Dedifferentiated amniotic fluid mesenchymal stem cell (primary cell): ENCODE results near the gene PDK3.

ENCODE experiments used
- DNase-seq: peaks from one replicate; pipeline ENCODE4 v3.0.0-alpha.2; 2016; ENCODE audit errors: extremely low spot score

PDK3 gene

GRCh38 chrX:24553011-24553410 is 87.9 kb downstream of the PDK3 start:
- DNase-seq, result no peak

DNA sequence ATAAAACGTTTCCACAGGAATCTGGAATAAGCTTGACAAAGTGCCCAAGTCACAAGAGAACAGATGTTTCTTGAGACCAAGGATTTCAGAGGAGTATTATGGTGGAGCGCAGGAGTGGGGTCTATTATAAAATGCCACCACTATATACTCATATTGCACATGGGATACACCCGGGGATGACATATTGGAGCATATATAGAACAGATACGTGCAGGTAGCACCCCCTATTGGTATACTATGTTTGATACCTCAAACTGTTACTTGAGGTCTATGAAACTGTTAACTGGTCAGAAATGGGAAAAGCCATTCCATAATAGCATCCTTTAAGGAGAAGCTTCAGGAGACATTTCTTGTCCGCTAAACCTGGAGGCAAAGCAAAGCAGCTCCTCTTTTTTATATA is 96.0 kb downstream of the PDK3 start:
- DNase-seq, result no peak

- DNase-seq, result no peak
These were observed 98.4 kb downstream of the PDK3 start for GRCh38 chrX:24563291-24564010.

DNA sequence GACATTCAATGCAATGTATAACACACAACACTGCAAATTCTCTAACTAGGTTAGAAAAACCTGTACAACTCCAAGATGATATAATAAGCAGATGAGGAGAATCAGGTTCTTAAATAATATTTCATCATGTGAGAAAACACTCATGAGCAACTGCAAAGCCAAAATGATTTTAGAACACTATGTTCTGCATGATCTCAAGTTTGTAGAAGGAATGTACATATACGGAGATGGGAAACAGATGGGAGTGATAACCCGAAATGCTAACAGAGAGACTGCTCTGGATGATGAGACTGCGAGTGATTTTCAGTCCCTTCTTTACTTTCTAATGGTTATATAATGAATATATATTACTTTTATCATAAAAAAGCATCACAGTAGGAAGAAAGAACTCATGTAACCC is 101.2 kb downstream of the PDK3 start:
- no peak for DNase-seq

DNA sequence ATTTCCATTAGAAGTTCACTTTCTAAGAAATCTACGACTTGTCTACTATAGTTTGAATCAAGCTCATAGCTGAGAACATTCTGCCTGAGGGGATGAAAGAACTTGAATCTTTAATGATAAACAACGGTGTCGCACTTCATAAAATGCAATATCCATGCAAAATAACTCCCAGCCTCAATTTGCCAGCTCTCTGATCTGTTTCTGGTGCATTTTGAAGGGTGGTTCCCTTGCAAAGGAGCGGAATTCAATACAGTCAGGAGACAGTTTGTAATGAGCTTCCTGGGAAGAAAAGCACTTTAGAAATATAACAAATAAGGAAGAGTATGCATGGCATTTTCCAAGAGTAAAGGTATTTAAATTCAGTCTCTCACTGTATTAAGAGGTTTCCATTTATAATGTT is 102.1 kb downstream of the PDK3 start:
- DNase-seq, result no peak

DNA sequence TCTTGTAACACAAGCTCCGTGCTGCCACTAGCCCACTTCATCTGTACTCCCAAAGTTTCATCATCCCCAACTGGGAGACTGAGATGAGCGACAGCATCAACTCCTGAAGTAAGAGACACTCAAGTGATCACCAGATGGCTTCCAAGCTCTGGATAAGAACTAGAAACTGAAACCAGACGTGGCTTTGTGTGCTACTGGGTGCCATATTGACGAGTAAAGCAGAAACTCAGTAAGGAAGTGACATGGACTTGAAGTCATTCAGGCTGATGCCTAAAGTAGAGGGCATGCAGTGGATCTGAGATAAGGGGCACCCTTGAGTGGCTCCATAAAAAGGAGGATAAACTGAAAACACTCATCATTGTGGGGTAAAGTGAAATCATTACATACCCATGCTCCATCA is 109.7 kb downstream of the PDK3 start:
- DNase-seq, result no peak

- DNase-seq, result no peak
These were observed 110.4 kb downstream of the PDK3 start for GRCh38 chrX:24575496-24575895.

DNA sequence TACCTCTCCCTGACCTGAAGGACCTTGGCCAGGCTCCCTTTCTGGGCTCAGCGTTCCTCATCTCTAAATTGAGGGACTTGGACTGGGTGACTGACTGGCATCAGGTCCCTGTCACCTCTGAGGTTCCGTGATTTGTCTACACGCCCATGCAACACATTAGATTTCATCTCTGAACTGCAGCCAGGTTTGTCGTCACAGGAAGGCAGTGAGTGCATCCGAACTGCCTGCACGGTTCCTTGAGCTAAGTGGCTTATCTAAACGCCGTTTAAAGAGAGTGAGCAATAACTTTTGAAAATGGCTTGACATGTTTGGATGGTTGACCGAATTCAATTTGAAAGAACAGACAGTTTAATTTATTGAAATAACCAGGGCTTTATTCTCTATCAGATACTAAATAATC is 112.0 kb downstream of the PDK3 start:
- no peak for DNase-seq
